ENCODE measurements around the gene TMEM208.

TMEM208 gene

GRCh38 chr16:67226804-67227566 lies at the start of gene TMEM208:
Gene TMEM208, plus strand, starts transcription at chr16:67227130. Its CDS starts 89 bp downstream, at chr16:67227219.
- TF ChIP-seq EZH2 (IDR thresholded peaks at IDR 0.05) (no peak), FOXP2 (optimal IDR thresholded peaks at IDR 0.05; ENCODE audit: control extremely low read depth, extremely low read length, insufficient read depth) (no peak), POLR2AphosphoS5 (IDR thresholded peaks at IDR 0.05; ENCODE audit: borderline replicate concordance, low read depth, low read length) (peak; percentile 71; the same call in 1 of the 2 replicates)
- Histone ChIP-seq H3K36me3 (ENCODE audit: insufficient read depth, low read length) (no peaks in the 10 kb centered on the region; the same call in 1 of the 2 replicates), H3K9ac (ENCODE audit: insufficient read length) (peak within 1 kb of the TSS; percentile 85), H3K27ac (no peak within 1 kb of the TSS), H3K9me3 (ENCODE audit: low read depth, low read length) (no peaks in the 10 kb centered on the region), H3K4me3 (peak within 1 kb of the TSS; percentile 88)
- no peak for DNase-seq (ENCODE audit: low read depth, low spot score)

GRCh38 chr16:67177743-67178699 lies 48.9 kb upstream of the TMEM208 start:
- Histone ChIP-seq H3K9ac (ENCODE audit: insufficient read length) (no peak overlapping the region), H3K4me3 (no peak overlapping the region), H3K36me3 (ENCODE audit: insufficient read depth, low read length) (no peaks in the 10 kb centered on the region), H3K27ac (no peak overlapping the region), H3K9me3 (ENCODE audit: low read depth, low read length) (no peaks in the 10 kb centered on the region)
- TF ChIP-seq FOXP2 (optimal IDR thresholded peaks at IDR 0.05; ENCODE audit: control extremely low read depth, extremely low read length, insufficient read depth) (no peak), POLR2AphosphoS5 (IDR thresholded peaks at IDR 0.05; ENCODE audit: borderline replicate concordance, low read depth, low read length) (no peak), EZH2 (IDR thresholded peaks at IDR 0.05) (no peak)
- DNase-seq (ENCODE audit: low read depth, low spot score): no peak

- TF ChIP-seq EZH2 (IDR thresholded peaks at IDR 0.05) (no peak), POLR2AphosphoS5 (IDR thresholded peaks at IDR 0.05; ENCODE audit: borderline replicate concordance, low read depth, low read length) (no peak), FOXP2 (optimal IDR thresholded peaks at IDR 0.05; ENCODE audit: control extremely low read depth, extremely low read length, insufficient read depth) (no peak)
- H3K9ac ChIP-seq (ENCODE audit: insufficient read length): no peak overlapping the region
- no peak overlapping the region for H3K27ac ChIP-seq
- H3K4me3 ChIP-seq: no peak overlapping the region
- no peaks in the 10 kb centered on the region for H3K9me3 ChIP-seq (ENCODE audit: low read depth, low read length)
- DNase-seq (ENCODE audit: low read depth, low spot score): no peak
- H3K36me3 ChIP-seq (ENCODE audit: insufficient read depth, low read length): no peaks in the 10 kb centered on the region
These were observed 47.4 kb upstream of the TMEM208 start for GRCh38 chr16:67179421-67180080.

GRCh38 chr16:67180166-67180565 lies 46.8 kb upstream of the TMEM208 start:
- no peaks in the 10 kb centered on the region for H3K36me3 ChIP-seq (ENCODE audit: insufficient read depth, low read length)
- H3K9me3 ChIP-seq (ENCODE audit: low read depth, low read length): no peaks in the 10 kb centered on the region
- TF ChIP-seq FOXP2 (optimal IDR thresholded peaks at IDR 0.05; ENCODE audit: control extremely low read depth, extremely low read length, insufficient read depth) (no peak), POLR2AphosphoS5 (IDR thresholded peaks at IDR 0.05; ENCODE audit: borderline replicate concordance, low read depth, low read length) (no peak), EZH2 (IDR thresholded peaks at IDR 0.05) (no peak)
- no peak overlapping the region for H3K4me3 ChIP-seq
- no peak for DNase-seq (ENCODE audit: low read depth, low spot score)
- no peak overlapping the region for H3K27ac ChIP-seq
- no peak overlapping the region for H3K9ac ChIP-seq (ENCODE audit: insufficient read length)

GRCh38 chr16:67181346-67181745 lies 45.6 kb upstream of the TMEM208 start:
- no peak for DNase-seq (ENCODE audit: low read depth, low spot score)
- no peak overlapping the region for H3K9ac ChIP-seq (ENCODE audit: insufficient read length)
- H3K4me3 ChIP-seq: no peak overlapping the region
- no peak overlapping the region for H3K27ac ChIP-seq
- no peaks in the 10 kb centered on the region for H3K36me3 ChIP-seq (ENCODE audit: insufficient read depth, low read length)
- TF ChIP-seq EZH2 (IDR thresholded peaks at IDR 0.05): no peak
- TF ChIP-seq POLR2AphosphoS5 (IDR thresholded peaks at IDR 0.05; ENCODE audit: borderline replicate concordance, low read depth, low read length): no peak
- TF ChIP-seq FOXP2 (optimal IDR thresholded peaks at IDR 0.05; ENCODE audit: control extremely low read depth, extremely low read length, insufficient read depth): no peak
- no peaks in the 10 kb centered on the region for H3K9me3 ChIP-seq (ENCODE audit: low read depth, low read length)

- H3K27ac ChIP-seq: no peak overlapping the region
- H3K9me3 ChIP-seq (ENCODE audit: low read depth, low read length): no peaks in the 10 kb centered on the region
- peak overlapping the region; percentile 85 for H3K4me3 ChIP-seq
- TF ChIP-seq FOXP2 (optimal IDR thresholded peaks at IDR 0.05; ENCODE audit: control extremely low read depth, extremely low read length, insufficient read depth) (no peak), EZH2 (IDR thresholded peaks at IDR 0.05) (no peak), POLR2AphosphoS5 (IDR thresholded peaks at IDR 0.05; ENCODE audit: borderline replicate concordance, low read depth, low read length) (no peak)
- no peak for DNase-seq (ENCODE audit: low read depth, low spot score)
- H3K9ac ChIP-seq (ENCODE audit: insufficient read length): no peak overlapping the region
- no peaks in the 10 kb centered on the region for H3K36me3 ChIP-seq (ENCODE audit: insufficient read depth, low read length)
These were observed 44.6 kb upstream of the TMEM208 start for GRCh38 chr16:67182288-67182687.

GRCh38 chr16:67183284-67183626 lies 43.7 kb upstream of the TMEM208 start:
- no peak for DNase-seq (ENCODE audit: low read depth, low spot score)
- TF ChIP-seq FOXP2 (optimal IDR thresholded peaks at IDR 0.05; ENCODE audit: control extremely low read depth, extremely low read length, insufficient read depth) (no peak), EZH2 (IDR thresholded peaks at IDR 0.05) (no peak), POLR2AphosphoS5 (IDR thresholded peaks at IDR 0.05; ENCODE audit: borderline replicate concordance, low read depth, low read length) (no peak)
- H3K27ac ChIP-seq: no peak overlapping the region
- H3K9ac ChIP-seq (ENCODE audit: insufficient read length): peak overlapping the region; percentile 68
- no peaks in the 10 kb centered on the region for H3K9me3 ChIP-seq (ENCODE audit: low read depth, low read length)
- no peaks in the 10 kb centered on the region for H3K36me3 ChIP-seq (ENCODE audit: insufficient read depth, low read length)
- H3K4me3 ChIP-seq: peak overlapping the region; percentile 85
